ENCODE results near the gene JUNB. TPM values are rescaled to one million over a fixed set of nuclear protein-coding genes. Genes with fewer than 3 reads are reported as not detected.

Gene JUNB
- total RNA-seq, 1 donor from 2014 or later, result 120 TPM

DNA sequence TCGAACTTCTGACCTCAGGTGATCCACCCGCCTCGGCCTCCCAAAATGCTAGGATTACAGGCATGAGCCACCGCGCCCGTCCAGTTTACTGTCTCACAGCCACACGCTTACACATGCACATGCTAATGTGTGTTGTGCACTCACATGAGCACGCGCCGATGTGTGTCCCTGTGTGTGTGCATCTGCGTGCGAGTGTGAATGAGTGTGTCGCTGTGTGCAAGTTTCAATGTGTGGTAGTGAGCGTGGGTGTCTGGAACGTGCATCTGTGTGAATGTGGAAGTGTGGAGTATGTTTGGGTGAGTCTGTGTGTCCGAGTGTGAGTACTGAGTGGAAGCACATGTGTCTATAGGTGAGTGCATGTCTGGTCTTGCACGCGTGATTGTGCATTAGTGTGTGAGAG is 51.2 kb downstream of the JUNB start:
- no peak for DNase-seq (ENCODE audit: low read depth)

Other genes starting within 250 kb of the JUNB start
- gene ZNF564, start 240.0 kb upstream of the JUNB start, total RNA-seq, result 8.3 and 19.9 TPM in 2 replicates
- gene ZNF490, start 180.7 kb upstream of the JUNB start, total RNA-seq, result 10.2 and 19.6 TPM in 2 replicates
- gene ZNF791, start 180.6 kb upstream of the JUNB start, total RNA-seq, result 13.2 and 21.0 TPM in 2 replicates
- gene MAN2B1, start 124.7 kb upstream of the JUNB start, total RNA-seq, result 72.1 and 92.0 TPM in 2 replicates
- gene WDR83, start 124.7 kb upstream of the JUNB start, total RNA-seq, result 7.8 and 10.3 TPM in 2 replicates
- gene DHPS, start 109.6 kb upstream of the JUNB start, total RNA-seq, result 42.8 and 49.1 TPM in 2 replicates
- not detected in 2 replicates for gene GNG14, start 103.5 kb upstream of the JUNB start, total RNA-seq
- 10.4 and 13.1 TPM in 2 replicates for gene FBXW9, start 94.9 kb upstream of the JUNB start, total RNA-seq
- 17.0 and 67.3 TPM in 2 replicates for gene TNPO2, start 67.6 kb upstream of the JUNB start, total RNA-seq
- gene TRIR, start 56.8 kb upstream of the JUNB start, total RNA-seq, result 78.3 and 103 TPM in 2 replicates
- 74.4 and 121 TPM in 2 replicates for gene GET3, start 54.0 kb upstream of the JUNB start, total RNA-seq
- gene BEST2, start 39.7 kb upstream of the JUNB start, total RNA-seq, result not detected in 2 replicates
- 19.6 and 30.8 TPM in 2 replicates for gene HOOK2, start 15.9 kb upstream of the JUNB start, total RNA-seq
- gene PRDX2, start 10.3 kb downstream of the JUNB start, total RNA-seq, result 215 and 236 TPM in 2 replicates
- gene THSD8, start 10.6 kb downstream of the JUNB start, total RNA-seq, result not detected in 2 replicates
- gene RNASEH2A, start 15.1 kb downstream of the JUNB start, total RNA-seq, result 7.7 and 19.6 TPM in 2 replicates
- not detected in 2 replicates for gene RTBDN, start 43.1 kb downstream of the JUNB start, total RNA-seq
- gene MAST1, start 47.0 kb downstream of the JUNB start, total RNA-seq, result 0.20 and 0.52 TPM in 2 replicates
- 18.5 and 34.9 TPM in 2 replicates for gene DNASE2, start 90.0 kb downstream of the JUNB start, total RNA-seq
- gene KLF1, start 95.7 kb downstream of the JUNB start, total RNA-seq, result not detected in 2 replicates
- gene GCDH, start 99.7 kb downstream of the JUNB start, total RNA-seq, result 23.4 and 36.5 TPM in 2 replicates
- not detected in 2 replicates for gene SYCE2, start 127.8 kb downstream of the JUNB start, total RNA-seq
- 66.3 and 71.8 TPM in 2 replicates for gene FARSA, start 142.2 kb downstream of the JUNB start, total RNA-seq
- 962 and 1,180 TPM in 2 replicates for gene CALR, start 147.1 kb downstream of the JUNB start, total RNA-seq
- gene RAD23A, start 154.4 kb downstream of the JUNB start, total RNA-seq, result 33.0 and 50.2 TPM in 2 replicates
- gene GADD45GIP1, start 165.7 kb downstream of the JUNB start, total RNA-seq, result 10.3 and 20.0 TPM in 2 replicates
- gene DAND5, start 178.1 kb downstream of the JUNB start, total RNA-seq, result 0.05 TPM in 1 of 2 replicates, not detected in the other
- gene NFIX, start 204.0 kb downstream of the JUNB start, total RNA-seq, result 10.1 and 40.7 TPM in 2 replicates

All from renal cortical epithelial cell (primary cell).